SU-DHL-6 (cell line): Measurements from ENCODE around the gene PGLYRP4.

ENCODE experiments used
- H2AFZ ChIP-seq: fragments of 200-600 bp; sonication (generic); 2 replicates; pipeline ENCODE4 v1.6.1; 2014; ENCODE audit warnings: low read depth, mild to moderate bottlenecking, moderate library complexity, mixed read lengths, antibody characterized with exemption, low read length; ENCODE audit not compliant: severe bottlenecking
- H3F3A ChIP-seq: fragments of 200-600 bp; shearing (Covaris generic); 2 replicates; pipeline ENCODE4 v1.6.0; 2016; ENCODE audit warnings: antibody characterized with exemption, mild to moderate bottlenecking; ENCODE audit not compliant: insufficient read depth
- H3K27ac ChIP-seq: fragments of 200-600 bp; sonication (generic); 2 replicates; pipeline ENCODE4 v1.5.1; 2016; ENCODE audit warnings: low read depth, mild to moderate bottlenecking, low read length, moderate library complexity, mixed read lengths
- H3K27me3 ChIP-seq: fragments of 200-600 bp; sonication (generic), shearing (Covaris generic); 2 replicates; pipeline ENCODE4 v1.6.0; 2014; ENCODE audit warnings: mild to moderate bottlenecking, low read length
- H3K36me3 ChIP-seq: fragments of 200-600 bp; sonication (generic); 2 replicates; pipeline ENCODE4 v1.6.1; 2014; ENCODE audit warnings: mild to moderate bottlenecking, low read length, mixed read lengths
- H3K4me2 ChIP-seq: fragments of 300-600, 200-600 bp; shearing (Covaris generic), sonication (generic); 2 replicates; pipeline ENCODE4 v1.6.0; 2014; ENCODE audit warnings: low read length, low read depth, mild to moderate bottlenecking; ENCODE audit not compliant: poor library complexity, severe bottlenecking
- H3K4me3 ChIP-seq: fragments of 200-600 bp; sonication (generic); 2 replicates; pipeline ENCODE4 v1.5.1; 2014; ENCODE audit warnings: antibody characterized with exemption, low read length, mild to moderate bottlenecking, mixed read lengths; ENCODE audit not compliant: insufficient read depth, poor library complexity, severe bottlenecking
- H3K79me2 ChIP-seq: fragments of 200-600 bp; sonication (generic); 2 replicates; pipeline ENCODE4 v1.6.1; 2014; ENCODE audit warnings: mild to moderate bottlenecking, low read length, moderate library complexity; ENCODE audit not compliant: insufficient read depth
- H3K9ac ChIP-seq: fragments of 200-600 bp; sonication (generic); 2 replicates; pipeline ENCODE4 v1.7.0; 2014; ENCODE audit warnings: mild to moderate bottlenecking, low read length
- H3K9me2 ChIP-seq: fragments of 200-600 bp; sonication (generic); replicated peaks from 2 replicates; pipeline ENCODE4 v1.6.1; 2014; ENCODE audit warnings: low read length; ENCODE audit not compliant: insufficient read depth
- H3K9me3 ChIP-seq: fragments of 200-600 bp; sonication (generic); 2 replicates; pipeline ENCODE4 v1.6.1; 2014; ENCODE audit warnings: low read length, mixed read lengths; ENCODE audit not compliant: insufficient read depth
- H4K20me1 ChIP-seq: fragments of 200-600 bp; sonication (generic); 2 replicates; pipeline ENCODE4 v1.6.1; 2014; ENCODE audit warnings: low read depth, mild to moderate bottlenecking, antibody characterized with exemption, low read length, moderate library complexity, mixed read lengths
- CTCF ChIP-seq: fragments of 200-600 bp; sonication (generic); IDR thresholded peaks from one replicate; pipeline ENCODE4 v1.5.1; 2017; ENCODE audit warnings: antibody characterized with exemption, mild to moderate bottlenecking, low read length, moderate library complexity; ENCODE audit not compliant: insufficient read depth, poor library complexity, severe bottlenecking
- EZH2phosphoT487 ChIP-seq: fragments of 200-600 bp; sonication (generic), shearing (Covaris generic); conservative IDR thresholded peaks from 2 replicates; pipeline ENCODE4 v1.6.1; 2018; ENCODE audit warnings: mild to moderate bottlenecking, antibody characterized with exemption, low read length, moderate library complexity, mixed read lengths

Gene PGLYRP4

GRCh38 chr1:153372571-153372970 lies 23.9 kb upstream of the PGLYRP4 start:
- no peaks in the 10 kb centered on the region for H3K9me2 ChIP-seq
- H3K27ac ChIP-seq, result no peak overlapping the region
- no peak overlapping the region for H3K9ac ChIP-seq
- H3K4me3 ChIP-seq, result no peak overlapping the region
- no peak overlapping the region for H3K4me2 ChIP-seq
- no peaks in the 10 kb centered on the region for H3K36me3 ChIP-seq
- TF ChIP-seq CTCF (no peak), EZH2phosphoT487 (no peak)
- no peaks in the 10 kb centered on the region for H3K9me3 ChIP-seq
- H3K27me3 ChIP-seq, result no peaks in the 10 kb centered on the region
- no peaks in the 10 kb centered on the region for H4K20me1 ChIP-seq
- H3F3A ChIP-seq, result no peaks in the 10 kb centered on the region
- H3K79me2 ChIP-seq, result no peaks in the 10 kb centered on the region
- no peak overlapping the region for H2AFZ ChIP-seq

GRCh38 chr1:153371231-153371630 lies 22.6 kb upstream of the PGLYRP4 start:
- no peak overlapping the region for H3K9ac ChIP-seq
- no peak overlapping the region for H2AFZ ChIP-seq
- no peaks in the 10 kb centered on the region for H3K36me3 ChIP-seq
- no peaks in the 10 kb centered on the region for H3K9me2 ChIP-seq
- no peaks in the 10 kb centered on the region for H3K79me2 ChIP-seq
- no peak overlapping the region for H3K4me2 ChIP-seq
- H4K20me1 ChIP-seq, result no peaks in the 10 kb centered on the region
- H3K27me3 ChIP-seq, result no peaks in the 10 kb centered on the region
- no peaks in the 10 kb centered on the region for H3F3A ChIP-seq
- H3K4me3 ChIP-seq, result no peak overlapping the region
- H3K27ac ChIP-seq, result no peak overlapping the region
- TF ChIP-seq CTCF (no peak), EZH2phosphoT487 (no peak)
- H3K9me3 ChIP-seq, result no peaks in the 10 kb centered on the region

GRCh38 chr1:153370146-153370545 lies 21.5 kb upstream of the PGLYRP4 start:
- H3F3A ChIP-seq, result no peaks in the 10 kb centered on the region
- H3K9me2 ChIP-seq, result no peaks in the 10 kb centered on the region
- no peaks in the 10 kb centered on the region for H3K27me3 ChIP-seq
- H3K4me3 ChIP-seq, result no peak overlapping the region
- no peak overlapping the region for H3K9ac ChIP-seq
- no peak for TF ChIP-seq CTCF
- TF ChIP-seq EZH2phosphoT487, result no peak
- no peaks in the 10 kb centered on the region for H3K79me2 ChIP-seq
- H2AFZ ChIP-seq, result no peak overlapping the region
- no peaks in the 10 kb centered on the region for H4K20me1 ChIP-seq
- no peak overlapping the region for H3K4me2 ChIP-seq
- no peak overlapping the region for H3K27ac ChIP-seq
- no peaks in the 10 kb centered on the region for H3K9me3 ChIP-seq
- no peaks in the 10 kb centered on the region for H3K36me3 ChIP-seq
